Tibial nerve (tissue), 3 donors: ENCODE data around the gene SEPTIN1.
"Not testable (repeated sequence)": the region's sequence is repeated elsewhere in the genome, so short reads cannot be mapped to it uniquely, and the experiment has no call there.

ENCODE experiments used
- CTCF ChIP-seq, 5 experiments: fragments of 200-600 bp in 3 of 5; fragments of 450-650 bp in 2 of 5; sonication (generic) in 3 of 5; IDR thresholded peaks; one replicate each; pipeline ENCODE4 v1.5.1; 2016 to 2019; ENCODE audit warnings: antibody characterized with exemption in 5 of 5, mild to moderate bottlenecking in 3 of 5, moderate library complexity in 2 of 5
- POLR2A ChIP-seq, 2 donors: fragments of 450-650 bp; IDR thresholded peaks; one replicate each; pipeline ENCODE4 v1.6.1; 2017; ENCODE audit warnings: antibody characterized with exemption in 2 of 2, mild to moderate bottlenecking in 2 of 2, moderate library complexity in 2 of 2

- TF ChIP-seq CTCF, POLR2A (IDR thresholded peaks at IDR 0.05): not testable (repeated sequence)
Observed at GRCh38 chr16:30338715-30339114, 43.6 kb downstream of the SEPTIN1 start.
